HCT116 (cell line): ENCODE results near the gene MTUS2. TPM values are rescaled to one million over a fixed set of nuclear protein-coding genes. Genes with fewer than 3 reads are reported as not detected.
A peak's percentile ranks its signal among the peaks of the same experiment; 100 is the strongest.

Experiments
- ATAC-seq: fragments of 200-7000 bp; cut with Tn5 transposase; 2 replicates; pipeline ENCODE4 v1.9.1; 2020; ENCODE audit warnings: mild to moderate bottlenecking, moderate library complexity
- BruUV-seq: library from RNA; stranded (reverse); fragments of 400-500 nt; replicated peaks from 2 replicates; lab custom pipeline; 2021; lab: Mats Ljungman, UMichigan
- CTCF ChIA-PET: fragments of 300-600 bp; sonication (Branson Sonifier 250); formaldehyde crosslinking; loops from one replicate; lab custom pipeline; 2021; ENCODE audit warnings: antibody characterized with exemption; lab: Charles Lee
- POLR2A ChIA-PET: fragments of 300-600, 350-600 bp; sonication (Branson Sonifier 250); formaldehyde crosslinking; loops from one replicate; lab custom pipeline; 2021; ENCODE audit warnings: antibody characterized with exemption; lab: Charles Lee
- RAD21 ChIA-PET, 2 experiments: fragments of 300-600 bp; sonication (Branson Sonifier 250); formaldehyde crosslinking; loops; one replicate each; lab custom pipeline; 2023; ENCODE audit warnings: low total read pairs in 2 of 2; ENCODE audit not compliant: uncharacterized antibody in 2 of 2, unreplicated experiment in 2 of 2, low non-redundant PET in 1 of 2; lab: Charles Lee
- DNase-seq: peaks from one replicate; pipeline ENCODE4 v3.0.0-alpha.2; 2010; ENCODE audit warnings: low read depth, low spot score
- H2AFZ ChIP-seq: fragments of 200-600 bp; shearing (Covaris generic), sonication (generic); 2 replicates; pipeline ENCODE4 v1.6.1; 2017; ENCODE audit warnings: low read depth, mixed run types, mixed read lengths, antibody characterized with exemption, low read length; ENCODE audit not compliant: poor library complexity, severe bottlenecking
- H3K27ac ChIP-seq: 2 replicates; pipeline ENCODE4 v1.5.1; 2012; ENCODE audit warnings: low read depth, low read length
- H3K27me3 ChIP-seq: fragments of 200-600 bp; sonication (generic); 2 replicates; pipeline ENCODE4 v1.6.1; 2016; ENCODE audit warnings: mixed run types, low read length, mixed read lengths; ENCODE audit not compliant: insufficient read depth
- H3K36me3 ChIP-seq, 2 experiments: fragments of 200-500 bp in 1 of 2; fragments of 200-600 bp in 1 of 2; sonication (Bioruptor generic) in 1 of 2; sonication (generic) in 1 of 2; 2 replicates each; pipeline versions ENCODE4 v1.5.1 to v1.6.1; 2014 to 2016; ENCODE audit warnings: low read length in 2 of 2, inconsistent platforms in 1 of 2, mixed read lengths in 1 of 2, mixed run types in 1 of 2; ENCODE audit not compliant: insufficient read depth in 2 of 2, control insufficient read depth in 1 of 2
- H3K4me1 ChIP-seq, 2 experiments: fragments of 200-600 bp in 1 of 2; sonication (generic) in 1 of 2; 2 replicates each; pipeline versions ENCODE4 v1.5.1 to v1.6.1; 2012 to 2017; ENCODE audit warnings: low read length in 2 of 2, inconsistent platforms in 1 of 2, mild to moderate bottlenecking in 1 of 2, mixed read lengths in 1 of 2, mixed run types in 1 of 2, moderate library complexity in 1 of 2; ENCODE audit not compliant: insufficient read depth in 2 of 2, control insufficient read depth in 1 of 2
- H3K4me2 ChIP-seq: fragments of 200-600 bp; sonication (generic); 2 replicates; pipeline ENCODE4 v1.6.1; 2017; ENCODE audit warnings: mixed run types, low read length, mixed read lengths
- H3K4me3 ChIP-seq, 2 experiments: fragments of 200-600 bp in 1 of 2; sonication (generic) in 1 of 2; replicated peaks in 1 of 2; 2 replicates each; pipeline ENCODE4 v1.5.1; 2011 to 2016; ENCODE audit warnings: low read length in 2 of 2, control low read depth in 1 of 2, low read depth in 1 of 2, mild to moderate bottlenecking in 1 of 2, mixed read lengths in 1 of 2, mixed run types in 1 of 2
- H3K79me2 ChIP-seq: fragments of 200-600 bp; sonication (generic); 2 replicates; pipeline ENCODE4 v1.6.1; 2017; ENCODE audit warnings: mild to moderate bottlenecking, mixed run types, low read length, moderate library complexity, mixed read lengths; ENCODE audit not compliant: insufficient read depth
- H3K9ac ChIP-seq: fragments of 200-600 bp; sonication (generic); 2 replicates; pipeline ENCODE4 v1.6.1; 2016; ENCODE audit warnings: low read length, mixed read lengths
- H3K9me2 ChIP-seq: fragments of 200-600 bp; sonication (generic), shearing (Covaris generic); 2 replicates; pipeline ENCODE4 v1.6.1; 2017; ENCODE audit warnings: mixed run types, mild to moderate bottlenecking, moderate library complexity; ENCODE audit not compliant: insufficient read depth
- H3K9me3 ChIP-seq, 2 experiments: fragments of 200-500 bp in 1 of 2; fragments of 200-600 bp in 1 of 2; sonication (Bioruptor generic) in 1 of 2; sonication (generic) in 1 of 2; 2 replicates each; pipeline ENCODE4 v1.6.1; 2014 to 2017; ENCODE audit warnings: low read length in 2 of 2, mixed read lengths in 2 of 2, inconsistent platforms in 1 of 2, low read depth in 1 of 2, mild to moderate bottlenecking in 1 of 2, mixed run types in 1 of 2, moderate library complexity in 1 of 2; ENCODE audit not compliant: control insufficient read depth in 1 of 2, insufficient read depth in 1 of 2
- H4K20me1 ChIP-seq: fragments of 200-600 bp; sonication (generic), shearing (Covaris generic); 2 replicates; pipeline ENCODE4 v1.6.1; 2017; ENCODE audit warnings: mixed run types, mild to moderate bottlenecking, moderate library complexity; ENCODE audit not compliant: insufficient read depth
- CEBPB ChIP-seq: IDR thresholded peaks from 2 replicates; pipeline ENCODE4 v1.6.1; 2012; ENCODE audit warnings: low read depth
- ELF1 ChIP-seq: IDR thresholded peaks from 2 replicates; pipeline ENCODE4 v1.6.1; 2012; ENCODE audit warnings: low read depth, borderline replicate concordance
- EZH2 ChIP-seq: fragments of 200-600 bp; sonication (generic); IDR thresholded peaks from 2 replicates; pipeline ENCODE4 v1.6.1; 2017; ENCODE audit warnings: antibody characterized with exemption, mixed run types
- FOSL1 ChIP-seq: IDR thresholded peaks from 2 replicates; pipeline ENCODE4 v1.6.1; 2012; ENCODE audit warnings: low read depth
- JUND ChIP-seq: IDR thresholded peaks from 2 replicates; pipeline ENCODE4 v1.6.1; 2012
- POLR2A ChIP-seq: IDR thresholded peaks from 2 replicates; pipeline ENCODE4 v1.7.0; 2011; ENCODE audit warnings: borderline replicate concordance; ENCODE audit not compliant: insufficient read depth, insufficient read length; ENCODE audit errors: extremely low read depth
- POLR2AphosphoS5 ChIP-seq: IDR thresholded peaks from 2 replicates; pipeline ENCODE4 v1.6.1; 2011; ENCODE audit warnings: mild to moderate bottlenecking, low read depth, low read length, moderate library complexity
- RAD21 ChIP-seq: IDR thresholded peaks from 2 replicates; pipeline ENCODE4 v1.6.1; 2012; ENCODE audit warnings: low read depth, mild to moderate bottlenecking
- SIN3A ChIP-seq: IDR thresholded peaks from 2 replicates; pipeline ENCODE4 v1.6.1; 2012; ENCODE audit warnings: low read depth
- SP1 ChIP-seq: IDR thresholded peaks from 2 replicates; pipeline ENCODE4 v1.6.1; 2012; ENCODE audit warnings: low read depth
- YY1 ChIP-seq: IDR thresholded peaks from 2 replicates; pipeline ENCODE4 v1.6.1; 2011; ENCODE audit warnings: low read length, low read depth, moderate library complexity, mild to moderate bottlenecking; ENCODE audit not compliant: insufficient replicate concordance; ENCODE audit errors: extremely low read depth
- ZNF274 ChIP-seq: fragments of 200-500 bp; sonication (Bioruptor generic); IDR thresholded peaks from 2 replicates; pipeline ENCODE4 v1.6.1; 2014; ENCODE audit warnings: mild to moderate bottlenecking, low read depth, low read length, inconsistent platforms
- intact Hi-C: fragments of 100-400 bp; cut with micrococcal nuclease; formaldehyde crosslinking; loops from 2 replicates; pipeline ENCODE4 v1.10.0; 2022
- total RNA-seq: library from RNA; stranded (reverse); gene quantifications from one replicate; pipeline ENCODE4 v1.2.1, GENCODE V29; 2021; ENCODE audit not compliant: unreplicated experiment
- TF ChIP-seq, protein P1 (sequence below), 3 experiments: fragments of 200-600 bp in 1 of 3; sonication (generic) in 1 of 3; IDR thresholded peaks in 2 of 3; conservative IDR thresholded peaks in 1 of 3; 2 replicates each; pipeline ENCODE4 v1.5.1; 2012 to 2017; ENCODE audit warnings: low read depth in 2 of 3, low read length in 2 of 3, antibody characterized with exemption in 1 of 3, borderline replicate concordance in 1 of 3, control low read depth in 1 of 3, mild to moderate bottlenecking in 1 of 3, mixed read lengths in 1 of 3, mixed run types in 1 of 3, moderate library complexity in 1 of 3; ENCODE audit not compliant: insufficient read depth in 1 of 3
- TF ChIP-seq, protein P2 (sequence below): IDR thresholded peaks from 2 replicates; pipeline ENCODE4 v1.6.1; 2011; ENCODE audit warnings: mild to moderate bottlenecking, low read length, moderate library complexity; ENCODE audit not compliant: insufficient replicate concordance; ENCODE audit errors: extremely low read depth
- TF ChIP-seq, protein P3 (sequence below): IDR thresholded peaks from 2 replicates; pipeline ENCODE4 v1.6.1; 2012; ENCODE audit warnings: low read depth
- TF ChIP-seq, protein P4 (sequence below): IDR thresholded peaks from 2 replicates; pipeline ENCODE4 v1.6.1; 2012

The MTUS2 gene
- total RNA-seq, 1 experiment from 2014 or later: 0.02 TPM

DNA sequence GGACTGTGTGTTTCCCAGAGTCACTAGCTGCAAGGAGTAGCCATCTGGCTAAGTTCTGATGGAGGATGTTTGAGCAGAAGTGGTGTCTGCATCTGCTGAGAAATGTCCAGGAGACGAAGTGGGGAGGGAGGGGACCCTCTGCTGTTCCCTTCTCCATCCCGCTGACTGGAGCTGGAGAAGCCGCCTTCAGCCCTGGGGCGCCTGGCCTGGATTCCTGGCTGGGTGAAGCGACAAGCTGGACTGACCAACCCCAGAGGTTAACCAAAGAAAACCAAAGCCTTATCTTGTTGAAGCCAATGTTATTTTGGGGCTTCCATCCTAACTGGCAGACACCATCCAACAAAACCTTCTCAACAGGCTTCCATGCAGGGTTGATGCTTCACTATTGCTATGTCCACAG lies 707.8 kb downstream of the MTUS2 start (continued):
- TF ChIP-seq, protein P1, sequence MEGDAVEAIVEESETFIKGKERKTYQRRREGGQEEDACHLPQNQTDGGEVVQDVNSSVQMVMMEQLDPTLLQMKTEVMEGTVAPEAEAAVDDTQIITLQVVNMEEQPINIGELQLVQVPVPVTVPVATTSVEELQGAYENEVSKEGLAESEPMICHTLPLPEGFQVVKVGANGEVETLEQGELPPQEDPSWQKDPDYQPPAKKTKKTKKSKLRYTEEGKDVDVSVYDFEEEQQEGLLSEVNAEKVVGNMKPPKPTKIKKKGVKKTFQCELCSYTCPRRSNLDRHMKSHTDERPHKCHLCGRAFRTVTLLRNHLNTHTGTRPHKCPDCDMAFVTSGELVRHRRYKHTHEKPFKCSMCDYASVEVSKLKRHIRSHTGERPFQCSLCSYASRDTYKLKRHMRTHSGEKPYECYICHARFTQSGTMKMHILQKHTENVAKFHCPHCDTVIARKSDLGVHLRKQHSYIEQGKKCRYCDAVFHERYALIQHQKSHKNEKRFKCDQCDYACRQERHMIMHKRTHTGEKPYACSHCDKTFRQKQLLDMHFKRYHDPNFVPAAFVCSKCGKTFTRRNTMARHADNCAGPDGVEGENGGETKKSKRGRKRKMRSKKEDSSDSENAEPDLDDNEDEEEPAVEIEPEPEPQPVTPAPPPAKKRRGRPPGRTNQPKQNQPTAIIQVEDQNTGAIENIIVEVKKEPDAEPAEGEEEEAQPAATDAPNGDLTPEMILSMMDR (IDR thresholded peaks at IDR 0.05 in 2 of 3, conservative IDR thresholded peaks at IDR 0.05 in 1 of 3; ENCODE audit: borderline replicate concordance in 1 of 3, insufficient read depth in 1 of 3, low read depth in 2 of 3, low read length in 2 of 3): no peak
- TF ChIP-seq ELF1: no peak
- no peak for TF ChIP-seq CEBPB
- TF ChIP-seq FOSL1: no peak
- no peak for TF ChIP-seq ZNF274
- no peak for TF ChIP-seq POLR2A

DNA sequence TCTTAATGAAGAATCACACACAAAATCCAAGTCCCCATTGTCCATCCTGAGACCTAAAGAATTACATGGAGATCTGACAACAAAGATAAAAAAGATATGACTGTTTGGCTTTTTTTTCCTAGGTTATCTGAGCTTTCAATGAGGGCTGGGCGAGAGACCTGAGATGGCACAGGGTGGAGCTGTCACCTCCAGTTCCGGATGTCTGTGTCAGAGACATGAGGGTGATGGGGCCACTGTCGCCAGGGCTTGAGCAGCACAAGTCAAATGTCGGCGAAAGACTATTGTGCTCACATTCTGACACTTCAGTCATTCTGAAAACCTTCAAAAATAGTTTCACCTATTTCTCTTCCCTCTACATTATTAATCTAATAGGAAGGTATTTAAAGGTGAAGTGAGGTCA lies 709.6 kb downstream of the MTUS2 start:
- Histone ChIP-seq H3K27me3 (no peaks in the 10 kb centered on the region), H4K20me1 (no peaks in the 10 kb centered on the region), H3K9ac (no peak overlapping the region), H3K79me2 (peaks cover 7% of the 10 kb centered on the region; the same call in 1 of the 2 replicates), H3K4me1 (no peaks in the 10 kb centered on the region), H3K4me2 (no peak overlapping the region), H3K4me3 (no peak overlapping the region), H3K9me3 (no peaks in the 10 kb centered on the region), H2AFZ (no peak overlapping the region), H3K27ac (no peak overlapping the region), H3K9me2 (no peaks in the 10 kb centered on the region), H3K36me3 (peaks cover 21 to 24% of the 10 kb centered on the region in 2 experiments)
- POLR2A ChIA-PET: no interaction called here
- TSS peak; percentile 18 for BruUV-seq
- RAD21 ChIA-PET: no interaction called here
- DNase-seq: no peak
- CTCF ChIA-PET: no interaction called here
- ATAC-seq: no peak
- intact Hi-C loops: no loop called here
- no peak for TF ChIP-seq JUND
- TF ChIP-seq, protein P2, sequence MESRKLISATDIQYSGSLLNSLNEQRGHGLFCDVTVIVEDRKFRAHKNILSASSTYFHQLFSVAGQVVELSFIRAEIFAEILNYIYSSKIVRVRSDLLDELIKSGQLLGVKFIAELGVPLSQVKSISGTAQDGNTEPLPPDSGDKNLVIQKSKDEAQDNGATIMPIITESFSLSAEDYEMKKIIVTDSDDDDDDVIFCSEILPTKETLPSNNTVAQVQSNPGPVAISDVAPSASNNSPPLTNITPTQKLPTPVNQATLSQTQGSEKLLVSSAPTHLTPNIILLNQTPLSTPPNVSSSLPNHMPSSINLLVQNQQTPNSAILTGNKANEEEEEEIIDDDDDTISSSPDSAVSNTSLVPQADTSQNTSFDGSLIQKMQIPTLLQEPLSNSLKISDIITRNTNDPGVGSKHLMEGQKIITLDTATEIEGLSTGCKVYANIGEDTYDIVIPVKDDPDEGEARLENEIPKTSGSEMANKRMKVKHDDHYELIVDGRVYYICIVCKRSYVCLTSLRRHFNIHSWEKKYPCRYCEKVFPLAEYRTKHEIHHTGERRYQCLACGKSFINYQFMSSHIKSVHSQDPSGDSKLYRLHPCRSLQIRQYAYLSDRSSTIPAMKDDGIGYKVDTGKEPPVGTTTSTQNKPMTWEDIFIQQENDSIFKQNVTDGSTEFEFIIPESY: no peak
- no peak for TF ChIP-seq EZH2
- no peak for TF ChIP-seq ZNF274
- TF ChIP-seq RAD21: no peak
- TF ChIP-seq SP1: no peak
- no peak for TF ChIP-seq YY1
- TF ChIP-seq, protein P3, sequence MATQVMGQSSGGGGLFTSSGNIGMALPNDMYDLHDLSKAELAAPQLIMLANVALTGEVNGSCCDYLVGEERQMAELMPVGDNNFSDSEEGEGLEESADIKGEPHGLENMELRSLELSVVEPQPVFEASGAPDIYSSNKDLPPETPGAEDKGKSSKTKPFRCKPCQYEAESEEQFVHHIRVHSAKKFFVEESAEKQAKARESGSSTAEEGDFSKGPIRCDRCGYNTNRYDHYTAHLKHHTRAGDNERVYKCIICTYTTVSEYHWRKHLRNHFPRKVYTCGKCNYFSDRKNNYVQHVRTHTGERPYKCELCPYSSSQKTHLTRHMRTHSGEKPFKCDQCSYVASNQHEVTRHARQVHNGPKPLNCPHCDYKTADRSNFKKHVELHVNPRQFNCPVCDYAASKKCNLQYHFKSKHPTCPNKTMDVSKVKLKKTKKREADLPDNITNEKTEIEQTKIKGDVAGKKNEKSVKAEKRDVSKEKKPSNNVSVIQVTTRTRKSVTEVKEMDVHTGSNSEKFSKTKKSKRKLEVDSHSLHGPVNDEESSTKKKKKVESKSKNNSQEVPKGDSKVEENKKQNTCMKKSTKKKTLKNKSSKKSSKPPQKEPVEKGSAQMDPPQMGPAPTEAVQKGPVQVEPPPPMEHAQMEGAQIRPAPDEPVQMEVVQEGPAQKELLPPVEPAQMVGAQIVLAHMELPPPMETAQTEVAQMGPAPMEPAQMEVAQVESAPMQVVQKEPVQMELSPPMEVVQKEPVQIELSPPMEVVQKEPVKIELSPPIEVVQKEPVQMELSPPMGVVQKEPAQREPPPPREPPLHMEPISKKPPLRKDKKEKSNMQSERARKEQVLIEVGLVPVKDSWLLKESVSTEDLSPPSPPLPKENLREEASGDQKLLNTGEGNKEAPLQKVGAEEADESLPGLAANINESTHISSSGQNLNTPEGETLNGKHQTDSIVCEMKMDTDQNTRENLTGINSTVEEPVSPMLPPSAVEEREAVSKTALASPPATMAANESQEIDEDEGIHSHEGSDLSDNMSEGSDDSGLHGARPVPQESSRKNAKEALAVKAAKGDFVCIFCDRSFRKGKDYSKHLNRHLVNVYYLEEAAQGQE: no peak
- TF ChIP-seq CEBPB: no peak
- TF ChIP-seq POLR2AphosphoS5: no peak
- TF ChIP-seq SIN3A: no peak
- TF ChIP-seq, protein P4, sequence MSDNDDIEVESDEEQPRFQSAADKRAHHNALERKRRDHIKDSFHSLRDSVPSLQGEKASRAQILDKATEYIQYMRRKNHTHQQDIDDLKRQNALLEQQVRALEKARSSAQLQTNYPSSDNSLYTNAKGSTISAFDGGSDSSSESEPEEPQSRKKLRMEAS: no peak
